NCI-H1092 (cell line): ENCODE data around the gene LAIR2.

Source experiments
- DNase-seq: peaks from one replicate; lab custom pipeline; 2025; lab: John Stamatoyannopoulos, UW

Gene LAIR2

DNA sequence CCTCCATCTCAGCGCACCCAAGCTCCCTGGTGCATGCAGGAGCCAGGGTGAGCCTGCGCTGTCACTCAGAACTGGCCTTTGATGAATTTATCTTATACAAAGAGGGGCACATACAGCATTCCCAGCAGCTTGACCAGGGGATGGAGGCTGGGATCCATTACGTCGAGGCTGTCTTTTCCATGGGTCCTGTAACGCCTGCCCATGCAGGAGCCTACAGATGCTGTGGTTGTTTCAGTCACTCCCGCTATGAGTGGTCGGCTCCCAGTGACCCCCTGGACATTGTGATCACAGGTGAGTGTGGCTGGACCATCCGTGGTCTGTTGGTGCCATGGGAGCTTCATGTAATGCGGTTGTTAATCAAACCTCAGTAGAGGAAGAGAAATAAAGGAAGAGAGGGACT lies 33.0 kb downstream of the LAIR2 start:
- no peak for DNase-seq

DNA sequence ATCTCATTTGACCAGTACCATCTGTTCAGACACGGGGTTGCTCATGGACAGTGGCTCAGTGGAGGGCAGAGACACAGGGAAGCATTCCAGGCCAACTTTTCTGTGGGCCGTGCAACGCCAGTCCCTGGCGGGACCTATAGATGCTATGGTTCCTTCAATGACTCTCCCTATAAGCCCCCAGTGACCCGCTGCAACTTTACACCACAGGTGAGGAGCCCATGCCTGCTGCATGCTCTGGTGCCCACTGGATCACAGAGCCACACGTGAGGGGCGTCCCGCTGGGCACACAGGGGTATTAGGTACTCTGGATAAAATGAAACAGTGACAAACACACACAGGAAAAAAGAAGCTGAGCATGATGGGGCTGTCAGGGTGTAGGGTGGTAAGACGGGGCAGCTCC lies 34.3 kb downstream of the LAIR2 start:
- DNase-seq, result no peak

DNA sequence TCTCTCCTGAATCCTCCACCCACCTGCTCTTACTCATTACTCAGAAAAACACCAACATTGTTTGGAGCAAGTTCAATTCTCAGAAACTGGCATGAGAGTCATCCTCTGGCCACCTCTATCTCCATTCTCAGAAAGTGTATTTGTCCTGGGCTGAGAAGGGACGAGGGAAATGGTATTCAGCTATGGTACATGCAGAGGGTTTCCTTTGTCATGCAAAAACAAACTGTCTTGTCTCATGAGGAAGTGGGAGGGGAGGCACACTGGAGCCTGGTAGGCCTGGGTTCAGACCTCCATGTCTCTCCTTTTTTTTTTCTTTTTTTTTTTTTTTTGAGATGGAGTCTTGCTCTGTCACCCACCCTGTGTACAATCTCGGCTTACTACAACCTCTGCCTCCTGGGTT lies 39.1 kb downstream of the LAIR2 start:
- no peak for DNase-seq

DNA sequence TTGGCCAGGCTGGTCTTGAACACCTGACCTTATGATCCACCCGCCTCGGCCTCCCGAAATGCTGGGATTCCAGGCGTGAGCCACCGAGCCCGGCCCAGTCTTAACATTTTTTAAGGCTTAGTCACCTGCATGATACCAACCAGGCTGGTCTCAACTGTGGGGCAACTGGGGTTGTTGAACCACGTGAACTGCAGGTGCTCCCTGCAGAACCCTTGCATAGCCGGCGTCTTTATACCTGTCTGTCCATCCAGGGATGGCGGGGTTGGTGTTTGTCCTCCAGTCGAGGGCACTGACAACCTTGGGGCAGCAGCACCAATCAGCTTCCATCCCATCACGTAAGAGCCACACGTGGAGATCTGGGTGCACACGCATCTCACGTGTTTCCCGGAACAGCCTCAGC lies 46.2 kb downstream of the LAIR2 start:
- no peak for DNase-seq

DNA sequence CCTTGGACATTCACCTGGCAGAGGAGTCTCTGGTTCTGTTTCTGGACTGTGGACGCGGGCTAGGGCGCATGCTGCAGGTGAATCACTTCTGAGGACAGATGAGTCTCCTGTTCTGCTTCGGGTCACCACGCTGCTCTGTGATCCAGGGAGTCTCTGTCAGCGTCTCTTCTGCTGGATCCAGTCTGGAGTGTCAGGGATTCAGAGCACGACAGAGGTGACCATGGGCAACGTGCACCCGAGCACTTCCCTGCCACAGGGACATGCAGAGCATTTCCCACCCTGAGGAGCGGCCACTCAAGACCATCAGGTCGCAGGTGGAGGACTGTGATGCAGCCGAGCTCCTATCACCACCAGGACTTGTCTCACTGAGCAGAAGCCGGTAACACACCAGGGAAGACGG lies 46.6 kb downstream of the LAIR2 start:
- no peak for DNase-seq

DNA sequence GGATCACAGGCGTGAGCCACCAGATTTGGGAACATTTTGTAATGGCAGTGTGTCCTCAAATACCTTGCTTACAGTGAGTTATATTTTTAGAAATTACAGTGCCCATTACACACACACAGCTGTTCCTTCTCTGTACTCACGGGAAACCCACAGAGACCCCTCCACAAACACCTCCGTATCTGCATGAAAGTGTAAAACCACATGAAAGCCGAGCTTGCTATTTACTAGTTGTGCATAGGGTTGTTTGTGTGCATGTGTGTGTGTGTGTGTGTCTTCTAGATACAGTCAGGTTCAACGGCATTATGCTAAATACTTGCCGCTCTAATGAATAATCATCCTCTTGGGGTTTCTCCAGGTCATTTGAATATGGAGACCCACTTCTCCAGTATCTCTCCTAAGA lies 48.7 kb downstream of the LAIR2 start:
- DNase-seq, result no peak

DNA sequence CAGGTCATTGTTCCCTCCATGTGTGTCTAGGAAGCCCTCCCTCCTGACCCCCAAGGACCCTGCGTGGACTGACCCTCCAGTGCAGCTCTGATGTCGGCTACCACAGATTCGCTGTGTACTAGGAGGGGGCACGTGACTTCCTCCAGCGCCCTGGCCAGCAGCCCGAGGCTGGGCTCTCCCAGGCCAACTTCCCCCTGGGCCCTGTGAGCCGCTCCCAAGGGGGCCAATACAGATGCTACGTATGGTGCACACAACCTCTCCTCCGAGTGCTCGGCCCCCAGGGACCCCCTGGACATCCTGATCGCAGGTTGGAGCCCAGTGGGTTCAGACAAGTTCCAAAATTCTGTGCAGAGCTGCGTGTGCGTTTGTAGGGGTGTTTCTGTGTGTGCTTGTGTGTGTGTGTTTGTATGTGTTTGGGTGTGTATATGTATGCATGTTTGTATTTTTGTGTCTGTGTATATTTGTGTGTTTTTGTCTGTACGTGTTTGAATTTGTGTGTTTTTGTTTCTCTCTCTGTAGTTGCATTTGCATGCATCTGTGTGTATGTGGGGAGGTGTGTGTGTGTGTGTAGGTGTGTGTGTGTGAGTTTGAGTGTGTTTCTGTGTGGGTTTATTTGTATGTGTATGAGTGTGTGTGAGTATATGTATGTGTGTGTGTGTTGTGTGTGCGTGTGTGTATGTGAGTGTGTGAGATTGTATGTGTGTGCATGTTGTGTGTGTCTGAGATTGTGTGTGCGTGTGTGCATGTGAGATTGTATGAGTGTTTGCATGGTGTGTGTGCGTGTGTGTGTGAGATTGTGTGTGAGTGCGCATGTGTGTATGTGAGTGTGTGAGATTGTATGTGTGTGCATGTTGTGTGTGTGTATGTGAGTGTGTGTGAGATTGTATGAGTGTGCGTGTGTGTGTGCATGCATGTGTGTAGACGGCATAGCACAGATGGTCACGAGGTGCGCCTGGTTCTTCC lies 49.6 kb downstream of the LAIR2 start:
- DNase-seq, result no peak

DNA sequence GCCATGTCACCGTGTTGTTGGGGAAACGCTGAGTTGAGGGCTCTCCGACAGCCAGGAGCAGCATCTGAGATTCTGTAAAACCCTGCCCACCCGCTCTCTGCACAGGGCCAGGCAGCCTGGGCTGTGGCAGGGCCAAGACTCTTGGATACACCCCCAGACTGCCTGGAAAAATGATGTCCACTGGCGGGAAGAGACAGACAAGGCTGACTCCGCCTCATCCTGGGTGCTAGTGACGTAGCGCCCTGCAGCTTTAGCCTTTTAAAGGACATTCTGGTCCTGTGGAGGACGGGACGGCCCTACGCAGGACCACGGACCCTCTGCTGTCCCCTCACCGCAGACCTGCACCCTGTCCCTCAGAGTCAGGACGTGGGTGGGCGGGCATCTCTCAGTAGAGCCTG lies 50.3 kb downstream of the LAIR2 start:
- no peak for DNase-seq

DNA sequence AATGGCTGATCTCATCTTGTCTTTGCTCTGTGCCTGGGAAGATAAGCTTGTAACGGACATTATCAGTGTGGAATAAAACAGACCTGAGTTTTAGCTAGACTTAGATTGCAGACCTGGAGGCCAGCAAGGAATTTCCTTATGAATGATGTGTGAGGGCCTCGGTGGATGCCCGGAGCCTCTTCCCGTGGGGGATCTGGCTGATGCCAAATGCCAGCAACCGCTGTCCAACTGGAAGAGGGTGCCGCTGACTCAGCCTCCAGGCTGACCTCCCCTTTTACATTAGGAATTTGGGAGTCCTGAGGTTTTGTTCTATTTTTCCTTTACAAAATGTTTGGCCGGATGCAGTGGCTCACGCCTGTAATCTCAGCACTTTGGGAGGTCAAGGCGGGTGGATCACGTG lies 51.4 kb downstream of the LAIR2 start:
- no peak for DNase-seq

DNA sequence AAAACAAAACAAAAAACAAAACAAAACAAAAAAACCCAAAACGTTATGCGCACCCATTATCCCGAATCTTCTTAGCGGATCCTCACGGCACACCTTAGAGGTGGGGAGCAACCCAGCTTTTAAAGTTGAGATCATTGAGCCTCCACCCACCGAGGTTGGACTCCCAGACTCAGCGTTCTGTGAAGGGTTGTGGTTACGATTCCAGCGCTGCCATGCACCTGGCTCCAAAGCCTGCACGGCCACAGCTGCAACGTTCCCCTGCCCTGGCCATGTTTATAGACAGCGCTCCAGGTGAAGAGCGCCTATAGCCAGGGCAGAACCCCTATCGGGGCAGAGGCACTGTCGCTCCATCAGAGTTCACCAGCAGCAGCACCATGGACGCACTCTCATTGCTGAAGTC lies 52.3 kb downstream of the LAIR2 start:
- no peak for DNase-seq

DNA sequence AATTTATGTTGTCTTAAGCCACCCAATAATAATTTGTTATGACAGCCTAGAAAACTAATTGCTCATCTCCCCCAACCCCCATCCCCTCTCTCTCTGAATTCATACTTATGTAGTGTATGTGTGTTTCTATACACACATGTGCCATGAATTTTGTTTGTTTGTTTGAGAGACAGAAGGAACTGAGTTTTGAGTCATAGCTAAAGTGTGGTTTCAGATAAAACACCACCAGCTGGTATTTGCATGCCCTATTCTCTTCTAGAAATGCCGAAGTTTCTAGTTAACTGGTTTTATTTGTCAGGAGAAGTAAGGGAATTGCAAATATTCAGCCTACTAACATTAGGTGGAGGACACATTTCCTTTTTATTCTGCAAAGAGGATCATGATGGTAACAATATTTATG lies 53.6 kb downstream of the LAIR2 start:
- no peak for DNase-seq

DNA sequence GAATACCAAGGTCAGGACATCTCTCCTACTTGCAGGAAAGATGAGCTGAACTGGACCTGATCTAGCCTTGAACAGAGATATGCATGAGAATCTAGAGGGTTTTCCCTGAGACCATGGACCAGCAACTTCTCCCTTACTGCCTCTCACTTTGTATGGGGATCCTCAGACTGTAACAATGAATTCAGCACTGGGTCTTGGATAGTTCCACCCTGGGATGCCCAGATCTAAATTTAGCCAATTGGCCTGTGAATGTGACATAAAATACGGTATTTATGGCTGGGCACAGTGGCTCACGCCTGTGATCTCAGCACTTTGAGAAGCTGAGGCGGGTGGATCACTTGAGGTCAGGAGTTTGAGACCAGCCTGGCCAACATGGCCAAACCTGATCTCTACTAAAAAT lies 55.7 kb downstream of the LAIR2 start:
- DNase-seq, result no peak
